Measurements from ENCODE around the gene LBR. TPM values are rescaled to one million over a fixed set of nuclear protein-coding genes. Genes with fewer than 3 reads are reported as not detected.

The LBR gene
- total and polyA plus RNA-seq, 3 donors from 2014 or later: 31.7 to 40.3 (median 39.9) TPM

DNA sequence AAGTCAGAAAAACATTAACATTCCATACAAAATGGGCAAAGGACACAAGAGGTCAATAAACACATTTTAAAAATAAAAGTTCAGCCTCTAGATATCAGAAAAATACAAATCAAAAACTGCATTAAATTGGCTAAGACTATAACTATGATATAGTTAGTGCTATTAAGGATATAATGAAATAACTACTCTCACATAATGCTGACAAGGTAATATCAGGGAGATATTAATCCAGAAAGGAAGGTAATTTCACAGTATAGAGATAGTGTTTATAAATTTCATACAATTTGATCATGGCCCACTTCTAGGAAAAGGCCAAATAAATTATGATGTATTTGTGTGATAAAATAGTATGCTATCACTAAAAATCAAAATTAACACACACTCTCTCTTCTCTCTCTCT is 61.8 kb downstream of the LBR start:
- no peaks in the 10 kb centered on the region for H3K27me3 ChIP-seq
- no peak for DNase-seq
- no peak overlapping the region for H3K27ac ChIP-seq
- no peaks in the 10 kb centered on the region for H3K9me3 ChIP-seq
- H3K36me3 ChIP-seq (ENCODE audit: low read depth, missing control alignments): no peaks in the 10 kb centered on the region
- H3K4me3 ChIP-seq: no peak overlapping the region
- intact Hi-C loops (cut with DNase I; ENCODE audit: low total_unique reads): no loop called here
- no peaks in the 10 kb centered on the region for H3K4me1 ChIP-seq
- TF ChIP-seq, protein P1, sequence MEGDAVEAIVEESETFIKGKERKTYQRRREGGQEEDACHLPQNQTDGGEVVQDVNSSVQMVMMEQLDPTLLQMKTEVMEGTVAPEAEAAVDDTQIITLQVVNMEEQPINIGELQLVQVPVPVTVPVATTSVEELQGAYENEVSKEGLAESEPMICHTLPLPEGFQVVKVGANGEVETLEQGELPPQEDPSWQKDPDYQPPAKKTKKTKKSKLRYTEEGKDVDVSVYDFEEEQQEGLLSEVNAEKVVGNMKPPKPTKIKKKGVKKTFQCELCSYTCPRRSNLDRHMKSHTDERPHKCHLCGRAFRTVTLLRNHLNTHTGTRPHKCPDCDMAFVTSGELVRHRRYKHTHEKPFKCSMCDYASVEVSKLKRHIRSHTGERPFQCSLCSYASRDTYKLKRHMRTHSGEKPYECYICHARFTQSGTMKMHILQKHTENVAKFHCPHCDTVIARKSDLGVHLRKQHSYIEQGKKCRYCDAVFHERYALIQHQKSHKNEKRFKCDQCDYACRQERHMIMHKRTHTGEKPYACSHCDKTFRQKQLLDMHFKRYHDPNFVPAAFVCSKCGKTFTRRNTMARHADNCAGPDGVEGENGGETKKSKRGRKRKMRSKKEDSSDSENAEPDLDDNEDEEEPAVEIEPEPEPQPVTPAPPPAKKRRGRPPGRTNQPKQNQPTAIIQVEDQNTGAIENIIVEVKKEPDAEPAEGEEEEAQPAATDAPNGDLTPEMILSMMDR (IDR thresholded peaks at IDR 0.05): no peak
- no peak for TF ChIP-seq POLR2A (IDR thresholded peaks at IDR 0.05)

DNA sequence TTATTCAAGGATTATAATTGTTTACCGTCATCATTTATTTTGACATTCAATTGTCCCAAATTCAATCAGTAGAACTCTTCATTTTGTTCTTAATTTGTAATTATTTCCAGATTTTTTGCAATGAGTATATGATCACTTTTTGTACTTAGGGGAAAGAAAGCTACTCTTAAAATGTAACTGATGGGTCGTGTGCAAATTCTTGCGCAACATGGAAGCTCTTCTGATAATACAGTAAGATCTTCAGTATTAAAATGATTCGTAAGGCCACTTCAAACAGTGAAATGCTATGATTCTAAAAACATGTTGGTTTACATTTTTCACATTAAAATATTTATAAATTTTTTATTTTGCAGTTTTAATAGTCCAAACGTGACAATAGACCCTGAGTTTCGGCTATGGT is 63.4 kb downstream of the LBR start:
- 92 to 94% methylated on average over 6 of the region's 6 CpGs for WGBS, 2 donors
- H3K4me3 ChIP-seq: no peak overlapping the region
- H3K4me1 ChIP-seq: no peaks in the 10 kb centered on the region
- TF ChIP-seq POLR2A (IDR thresholded peaks at IDR 0.05): no peak
- TF ChIP-seq, protein P1 (IDR thresholded peaks at IDR 0.05): no peak
- no peak for DNase-seq
- no peaks in the 10 kb centered on the region for H3K27me3 ChIP-seq
- no peaks in the 10 kb centered on the region for H3K9me3 ChIP-seq
- H3K27ac ChIP-seq: no peak overlapping the region
- no peaks in the 10 kb centered on the region for H3K36me3 ChIP-seq (ENCODE audit: low read depth, missing control alignments)
- intact Hi-C loops (cut with DNase I; ENCODE audit: low total_unique reads): no loop called here

DNA sequence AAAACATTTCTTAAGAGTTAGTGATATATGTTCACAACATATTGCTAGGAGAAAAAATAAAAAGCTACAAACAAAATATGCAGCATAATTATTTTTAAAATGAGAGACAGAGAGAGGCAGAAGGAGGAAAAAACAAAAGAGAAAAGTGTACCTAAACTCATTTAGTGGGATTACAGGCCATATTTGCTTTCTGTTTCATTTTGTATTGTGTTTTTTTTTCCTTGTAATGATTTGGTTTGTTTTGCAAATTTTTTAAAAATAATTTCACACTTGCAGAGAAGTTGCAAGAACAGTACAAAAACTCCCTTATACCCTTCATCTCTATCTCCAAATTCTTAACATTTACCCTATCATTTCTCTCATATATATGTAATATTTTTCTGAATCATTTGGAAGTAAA is 65.0 kb downstream of the LBR start:
- H3K27me3 ChIP-seq: no peaks in the 10 kb centered on the region
- TF ChIP-seq, protein P1 (IDR thresholded peaks at IDR 0.05): no peak
- no peak for TF ChIP-seq POLR2A (IDR thresholded peaks at IDR 0.05)
- no peaks in the 10 kb centered on the region for H3K4me1 ChIP-seq
- intact Hi-C loops (cut with DNase I; ENCODE audit: low total_unique reads): no loop called here
- H3K9me3 ChIP-seq: no peaks in the 10 kb centered on the region
- no peaks in the 10 kb centered on the region for H3K36me3 ChIP-seq (ENCODE audit: low read depth, missing control alignments)
- no peak overlapping the region for H3K4me3 ChIP-seq
- no peak for DNase-seq
- no peak overlapping the region for H3K27ac ChIP-seq

DNA sequence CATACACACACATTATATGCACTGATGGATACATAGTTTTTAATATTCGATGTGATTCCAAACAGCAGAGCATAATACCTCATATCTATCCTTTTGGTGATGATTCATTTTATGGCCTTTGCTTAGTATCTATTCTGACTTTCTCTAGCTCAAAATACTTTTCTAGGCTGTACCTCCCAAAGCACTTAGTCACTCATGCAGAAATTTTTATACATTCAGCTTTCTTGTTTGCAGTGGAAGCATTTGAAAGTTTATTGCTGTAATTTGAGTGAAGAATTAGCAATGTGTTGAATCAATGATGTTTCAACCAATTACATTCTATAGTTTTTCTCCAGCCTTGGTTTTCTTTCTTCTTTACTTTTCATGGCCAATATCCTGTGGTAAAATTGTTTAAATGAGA is 66.7 kb downstream of the LBR start:
- Histone ChIP-seq H3K9me3 (no peaks in the 10 kb centered on the region), H3K4me1 (no peaks in the 10 kb centered on the region), H3K27me3 (no peaks in the 10 kb centered on the region), H3K4me3 (no peak overlapping the region), H3K27ac (no peak overlapping the region), H3K36me3 (ENCODE audit: low read depth, missing control alignments) (no peaks in the 10 kb centered on the region)
- WGBS, 2 donors: 83 to 96% methylated on average over 1 of the region's 1 CpG
- DNase-seq: no peak
- TF ChIP-seq POLR2A (IDR thresholded peaks at IDR 0.05): no peak
- TF ChIP-seq, protein P1 (IDR thresholded peaks at IDR 0.05): no peak
- intact Hi-C loops (cut with DNase I; ENCODE audit: low total_unique reads): no loop called here

DNA sequence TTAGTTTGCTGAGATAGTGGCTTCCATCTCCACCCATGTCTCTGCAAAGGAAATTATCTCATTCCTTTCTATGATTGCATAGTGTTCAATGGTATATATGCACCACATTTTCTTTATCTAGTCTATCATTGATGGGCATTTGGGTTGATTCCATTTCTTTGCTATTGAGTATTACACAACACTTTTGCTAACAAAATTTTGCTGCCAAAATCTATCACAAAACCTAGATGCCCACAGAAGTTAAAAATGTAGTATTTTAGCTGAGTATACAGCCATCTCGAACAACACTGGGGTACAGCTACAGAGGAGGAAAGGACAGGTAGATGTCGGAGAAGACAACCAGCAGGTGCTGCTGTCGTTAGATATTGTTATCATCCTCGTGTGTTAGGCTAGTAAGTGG is 67.7 kb downstream of the LBR start:
- WGBS, 2 donors: 90 to 93% methylated on average over 4 of the region's 4 CpGs
- TF ChIP-seq, protein P1 (IDR thresholded peaks at IDR 0.05): no peak
- TF ChIP-seq POLR2A (IDR thresholded peaks at IDR 0.05): no peak
- no peak overlapping the region for H3K4me3 ChIP-seq
- intact Hi-C loops (cut with DNase I; ENCODE audit: low total_unique reads): no loop called here
- H3K27ac ChIP-seq: no peak overlapping the region
- no peaks in the 10 kb centered on the region for H3K36me3 ChIP-seq (ENCODE audit: low read depth, missing control alignments)
- H3K4me1 ChIP-seq: no peaks in the 10 kb centered on the region
- no peaks in the 10 kb centered on the region for H3K27me3 ChIP-seq
- no peaks in the 10 kb centered on the region for H3K9me3 ChIP-seq
- no peak for DNase-seq
